Testis (tissue), 2 donors: ENCODE data around the gene EIF2B4.

Experiments used
- CTCF ChIP-seq, 3 experiments: fragments of 450-650 bp in 2 of 3; fragments of 200-600 bp in 1 of 3; sonication (generic) in 1 of 3; IDR thresholded peaks; one replicate each; pipeline ENCODE4 v1.5.1; 2016 to 2019; ENCODE audit warnings: antibody characterized with exemption in 3 of 3, mild to moderate bottlenecking in 2 of 3, moderate library complexity in 1 of 3
- POLR2A ChIP-seq: fragments of 450-650 bp; IDR thresholded peaks from one replicate; pipeline ENCODE4 v1.6.1; 2017; ENCODE audit warnings: antibody characterized with exemption, mild to moderate bottlenecking, moderate library complexity

GRCh38 chr2:27390822-27391679 is 20.9 kb upstream of the EIF2B4 start:
- no peak for TF ChIP-seq CTCF (IDR thresholded peaks at IDR 0.05)
- no peak for TF ChIP-seq POLR2A
